Measurements from ENCODE around the gene FYN.

- no peak for TF ChIP-seq CTCF (conservative IDR thresholded peaks at IDR 0.05)
- TF ChIP-seq ZFX (IDR thresholded peaks at IDR 0.05): no peak
Measured at GRCh38 chr6:111866857-111867256, 6.4 kb downstream of the FYN start.

Data from C4-2B (cell line).